HG02610 (cell line): ENCODE results near the gene MDM1.

Source experiments
- ATAC-seq: cut with Tn5 transposase; IDR thresholded peaks from one replicate; pipeline ENCODE4 v1.9.1; 2021; ENCODE audit warnings: mild to moderate bottlenecking, moderate library complexity; ENCODE audit not compliant: unreplicated experiment

The MDM1 gene

GRCh38 chr12:68280240-68280639 is 51.9 kb downstream of the MDM1 start:
- ATAC-seq = no peak

GRCh38 chr12:68279227-68280054 is 52.7 kb downstream of the MDM1 start:
- ATAC-seq = no peak

- ATAC-seq = no peak
These were observed 55.7 kb downstream of the MDM1 start for GRCh38 chr12:68276402-68276930.

GRCh38 chr12:68272732-68273131 is 59.4 kb downstream of the MDM1 start:
- ATAC-seq = no peak

DNA sequence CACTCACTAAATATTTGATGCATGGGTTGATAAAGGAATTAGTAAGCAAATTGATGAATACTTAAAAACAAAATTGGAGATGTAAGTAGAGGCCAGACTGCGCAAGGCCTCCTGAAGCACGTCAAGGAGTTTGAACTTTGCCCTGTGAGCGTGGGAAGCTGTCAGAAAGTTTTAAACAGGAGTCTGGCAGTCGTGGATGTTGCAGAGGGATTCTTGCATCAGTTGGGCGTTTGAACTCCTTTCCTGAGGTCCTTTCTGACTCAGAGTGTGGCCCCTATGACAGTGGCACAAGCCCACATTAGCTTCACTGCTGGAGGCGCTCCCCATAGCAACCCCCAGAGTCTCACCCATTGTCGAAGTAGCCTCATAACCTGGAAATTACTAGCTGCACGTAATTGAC is 60.8 kb downstream of the MDM1 start:
- no peak for ATAC-seq

DNA sequence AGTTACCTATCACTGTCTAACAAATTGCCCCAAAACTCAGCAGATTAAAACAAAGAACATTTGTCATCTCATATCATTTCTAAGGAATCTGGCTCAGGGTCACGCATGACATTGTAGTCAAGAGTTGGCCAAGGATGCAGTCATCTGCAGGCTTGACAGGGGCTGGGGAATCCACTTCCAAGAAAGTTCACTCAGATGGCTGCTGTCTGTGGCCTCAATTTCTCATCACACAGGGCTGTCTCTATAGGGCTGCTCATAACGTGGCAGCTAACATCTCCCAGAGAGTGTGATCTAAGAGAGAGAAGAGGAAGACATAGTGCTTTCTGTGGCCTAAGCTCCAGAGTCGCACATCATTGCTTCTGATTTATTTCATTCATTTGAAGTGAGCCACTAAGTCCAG is 61.8 kb downstream of the MDM1 start:
- ATAC-seq = no peak

GRCh38 chr12:68269779-68270178 is 62.4 kb downstream of the MDM1 start:
- ATAC-seq = no peak

- no peak for ATAC-seq
These were observed 63.2 kb downstream of the MDM1 start for GRCh38 chr12:68268967-68269366.

GRCh38 chr12:68267892-68268396 is 64.2 kb downstream of the MDM1 start:
- no peak for ATAC-seq

DNA sequence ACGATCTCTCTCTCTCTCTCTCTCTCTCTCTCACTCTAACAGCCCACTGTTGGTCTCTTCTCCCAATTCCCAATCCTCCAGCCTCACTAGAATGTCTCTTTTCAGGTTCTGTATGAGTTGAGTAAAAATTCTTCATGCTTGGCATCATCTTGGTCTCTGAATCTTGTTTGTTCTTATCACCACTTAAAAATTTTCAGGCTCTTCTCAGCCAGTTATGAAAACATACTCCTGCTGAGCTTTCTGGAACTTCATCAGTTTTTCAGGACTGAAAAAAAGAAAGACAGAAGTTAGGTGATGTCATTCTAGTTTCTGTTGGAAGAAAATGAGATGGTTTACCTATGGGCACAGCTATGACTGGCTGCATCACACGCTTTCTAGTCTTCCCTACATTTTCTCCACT is 67.3 kb downstream of the MDM1 start:
- ATAC-seq = no peak

GRCh38 chr12:68264158-68264855 is 67.9 kb downstream of the MDM1 start:
- no peak for ATAC-seq

GRCh38 chr12:68263366-68263765 is 68.8 kb downstream of the MDM1 start:
- no peak for ATAC-seq

DNA sequence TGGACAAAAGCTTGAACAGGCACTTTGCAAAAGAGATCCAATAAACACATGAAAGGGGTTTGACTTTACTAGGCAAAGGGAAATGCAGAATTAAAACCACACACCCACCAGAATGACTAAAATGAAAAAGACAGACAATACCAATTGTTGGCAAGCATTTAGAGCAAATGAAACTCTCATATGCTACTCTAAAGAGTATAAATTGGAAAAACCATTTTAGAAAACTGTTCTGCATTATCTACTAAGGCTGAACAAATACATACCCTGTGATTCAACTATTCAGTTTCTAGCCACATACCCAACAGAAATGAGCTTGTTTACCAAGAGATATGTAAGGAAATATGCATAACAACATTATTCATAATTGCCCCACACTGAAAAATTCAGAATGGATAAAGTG is 70.3 kb downstream of the MDM1 start:
- no peak for ATAC-seq

DNA sequence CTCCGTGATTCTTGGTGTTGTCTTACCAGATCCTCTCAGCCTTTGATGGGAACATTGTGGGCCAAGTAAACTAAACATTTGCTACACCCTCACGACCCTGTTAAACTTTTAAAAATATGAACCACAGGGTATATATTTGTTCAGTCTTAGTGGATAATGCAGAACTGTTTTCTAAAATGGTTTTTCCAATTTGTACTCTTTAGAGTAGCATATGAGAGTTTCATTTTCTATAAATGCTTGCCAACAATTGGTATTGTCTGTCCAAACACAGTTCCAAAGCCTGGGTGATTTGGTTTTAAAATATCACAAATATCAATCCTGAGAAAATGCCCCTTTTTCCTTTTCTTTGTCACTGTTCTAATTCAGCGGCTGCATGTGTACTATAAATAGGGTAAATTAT is 72.0 kb downstream of the MDM1 start:
- ATAC-seq = no peak

- ATAC-seq = no peak
These were observed 72.7 kb downstream of the MDM1 start for GRCh38 chr12:68259318-68259940.

DNA sequence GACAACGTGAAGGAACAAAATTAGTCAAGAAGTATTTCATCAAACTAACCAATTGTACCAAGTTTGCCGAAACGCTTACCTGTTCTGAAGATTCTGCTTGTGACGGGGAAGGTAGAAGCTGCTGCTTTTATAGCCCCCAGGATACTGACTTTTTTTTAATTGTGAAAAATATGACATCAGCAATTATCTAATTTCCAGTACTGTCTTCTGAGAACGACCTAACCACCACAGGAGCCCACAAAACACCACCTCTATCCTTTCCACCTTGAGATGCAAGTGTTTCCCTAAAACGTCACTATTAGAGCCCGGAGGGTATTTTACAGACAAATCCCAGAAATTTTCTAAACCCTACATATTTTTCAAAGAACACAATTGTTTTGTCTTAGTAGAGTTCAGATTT is 78.7 kb downstream of the MDM1 start, which contains the start of gene IL22:
Gene IL22 (minus strand): TSS at position 101 of the 400 bp plus-strand sequence. CDS start 156 bp downstream, outside the sequence.
- ATAC-seq = no peak

DNA sequence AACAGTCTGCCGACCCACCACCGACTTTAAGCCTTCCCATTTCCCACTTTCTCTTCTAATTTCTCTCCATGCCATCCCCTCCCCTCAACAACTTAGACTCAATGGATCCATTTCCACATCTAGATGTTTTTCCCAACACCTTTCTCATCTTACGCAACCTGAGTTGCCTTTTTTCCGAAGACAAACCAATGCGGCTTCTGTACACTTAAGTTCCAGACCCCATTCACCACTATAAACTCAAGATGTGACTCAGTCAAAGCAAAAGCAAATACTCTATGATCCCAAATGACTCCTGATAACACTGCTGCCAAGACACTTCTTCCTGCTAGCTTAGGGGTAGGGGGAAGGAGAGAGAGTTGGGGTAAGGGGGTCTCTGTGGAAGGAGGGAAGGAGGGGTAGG is 80.1 kb downstream of the MDM1 start:
- no peak for ATAC-seq

DNA sequence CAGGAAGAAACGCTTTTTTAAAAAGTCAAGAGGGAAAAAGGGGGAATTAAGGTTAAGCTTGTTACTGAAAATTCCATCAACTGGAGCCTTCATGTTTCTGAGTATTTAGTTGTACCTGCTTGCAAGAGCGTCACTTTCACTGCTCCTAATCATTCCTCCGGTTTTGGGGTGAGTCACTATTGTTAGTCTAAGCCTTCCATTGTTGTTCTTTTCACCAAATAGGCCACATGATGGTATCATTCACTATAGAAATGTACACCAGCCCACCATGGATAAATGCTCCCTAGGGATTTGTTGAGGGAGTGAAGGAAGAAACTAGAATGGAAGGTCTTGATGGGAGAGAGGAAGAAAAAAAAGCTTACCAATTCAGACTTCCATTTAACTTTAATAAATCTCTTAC is 81.7 kb downstream of the MDM1 start:
- no peak for ATAC-seq

- no peak for ATAC-seq
These were observed 84.4 kb downstream of the MDM1 start for GRCh38 chr12:68247785-68248184.

GRCh38 chr12:68246350-68246749 is 85.8 kb downstream of the MDM1 start:
- no peak for ATAC-seq
